ENCODE measurements around the gene LUC7L.
A peak's percentile ranks its signal among the peaks of the same experiment; 100 is the strongest.
"Not testable (repeated sequence)": the region's sequence is repeated elsewhere in the genome, so short reads cannot be mapped to it uniquely, and the experiment has no call there.

Gene LUC7L, protein sequence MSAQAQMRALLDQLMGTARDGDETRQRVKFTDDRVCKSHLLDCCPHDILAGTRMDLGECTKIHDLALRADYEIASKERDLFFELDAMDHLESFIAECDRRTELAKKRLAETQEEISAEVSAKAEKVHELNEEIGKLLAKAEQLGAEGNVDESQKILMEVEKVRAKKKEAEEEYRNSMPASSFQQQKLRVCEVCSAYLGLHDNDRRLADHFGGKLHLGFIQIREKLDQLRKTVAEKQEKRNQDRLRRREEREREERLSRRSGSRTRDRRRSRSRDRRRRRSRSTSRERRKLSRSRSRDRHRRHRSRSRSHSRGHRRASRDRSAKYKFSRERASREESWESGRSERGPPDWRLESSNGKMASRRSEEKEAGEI

DNA sequence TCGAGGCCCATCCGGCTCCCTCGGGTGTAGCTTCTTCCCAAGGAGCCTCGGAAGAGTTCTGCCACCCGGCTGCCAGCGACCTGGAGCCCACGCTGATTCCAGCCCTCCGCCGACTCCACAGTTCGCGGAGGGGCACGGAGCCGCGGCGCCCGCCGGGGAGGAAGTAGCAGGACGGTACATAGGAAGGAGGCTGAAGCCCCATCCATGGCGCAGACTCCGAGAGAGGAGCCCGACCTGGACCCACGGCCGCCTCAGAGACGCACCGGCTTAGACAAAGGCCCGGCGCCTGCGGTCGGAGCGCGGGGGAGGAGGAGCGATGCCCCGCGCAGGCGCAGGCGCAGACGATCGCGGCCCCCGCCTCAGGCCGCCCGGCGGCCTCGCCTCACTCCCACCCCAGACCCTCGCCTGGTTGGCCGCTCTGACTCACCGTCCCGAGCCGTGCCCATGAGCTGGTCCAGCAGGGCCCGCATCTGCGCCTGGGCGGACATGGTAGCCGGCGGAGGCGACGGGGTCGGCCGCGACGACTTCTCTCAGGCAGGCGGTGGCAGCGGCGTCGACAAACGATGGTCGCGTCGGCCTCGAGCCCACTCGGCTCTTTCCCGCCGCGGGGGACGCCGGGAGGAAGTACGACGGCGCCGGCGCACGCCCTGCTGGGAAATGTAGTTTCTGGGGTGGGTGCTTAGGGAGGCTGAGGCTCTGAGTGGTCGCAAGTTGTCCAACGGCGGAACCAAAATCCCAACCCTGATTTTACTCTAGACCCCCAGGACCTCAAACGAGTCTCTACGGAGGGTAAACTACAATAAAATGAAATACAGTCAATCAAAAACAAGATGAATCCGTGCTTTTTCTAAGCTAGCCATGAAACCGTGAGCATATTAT is at the start of gene LUC7L:
LUC7L (minus strand) TSS at position 598 of the 879 bp plus-strand sequence; CDS start at position 488, 110 bp downstream.
- peak; percentile 74 for DNase-seq (ENCODE audit: low read depth)

GRCh38 chr16:278863-279366 is 49.7 kb upstream of the LUC7L start:
- no peak for DNase-seq (ENCODE audit: low read depth)

GRCh38 chr16:276426-277077 is 47.3 kb upstream of the LUC7L start:
- no peak for DNase-seq (ENCODE audit: low read depth)

DNA sequence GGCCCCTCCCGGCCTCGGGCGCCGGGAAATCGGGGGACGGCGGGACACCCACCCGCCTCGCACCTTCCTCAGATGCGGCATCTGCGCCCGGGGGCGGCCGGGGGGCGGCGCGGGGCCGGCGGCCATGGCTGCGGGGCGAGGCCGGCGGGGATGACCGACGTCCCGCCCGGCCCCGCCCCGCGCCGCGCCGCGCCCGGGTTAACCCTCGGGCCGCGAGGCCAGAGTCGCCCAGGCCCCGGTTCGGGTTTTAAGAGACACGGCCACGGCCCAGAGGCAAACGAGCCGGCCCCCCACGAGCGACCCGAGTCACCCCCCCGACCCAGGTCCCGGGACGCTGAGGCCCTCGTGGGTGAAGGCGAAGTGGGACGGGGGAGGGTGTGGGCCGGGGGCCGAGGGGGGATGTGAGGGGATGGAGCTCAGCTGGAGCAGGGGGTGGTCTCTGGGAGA is 46.6 kb upstream of the LUC7L start, which contains the start of gene RGS11:
RGS11 (minus strand) TSS at position 159 of the 447 bp plus-strand sequence; CDS start at position 126, 33 bp downstream.
- no peak for DNase-seq (ENCODE audit: low read depth)

- DNase-seq (ENCODE audit: low read depth) = no peak
Observed at GRCh38 chr16:275041-275641, 45.9 kb upstream of the LUC7L start.

GRCh38 chr16:273547-274421 is 44.5 kb upstream of the LUC7L start:
- DNase-seq (ENCODE audit: low read depth) = no peak

DNA sequence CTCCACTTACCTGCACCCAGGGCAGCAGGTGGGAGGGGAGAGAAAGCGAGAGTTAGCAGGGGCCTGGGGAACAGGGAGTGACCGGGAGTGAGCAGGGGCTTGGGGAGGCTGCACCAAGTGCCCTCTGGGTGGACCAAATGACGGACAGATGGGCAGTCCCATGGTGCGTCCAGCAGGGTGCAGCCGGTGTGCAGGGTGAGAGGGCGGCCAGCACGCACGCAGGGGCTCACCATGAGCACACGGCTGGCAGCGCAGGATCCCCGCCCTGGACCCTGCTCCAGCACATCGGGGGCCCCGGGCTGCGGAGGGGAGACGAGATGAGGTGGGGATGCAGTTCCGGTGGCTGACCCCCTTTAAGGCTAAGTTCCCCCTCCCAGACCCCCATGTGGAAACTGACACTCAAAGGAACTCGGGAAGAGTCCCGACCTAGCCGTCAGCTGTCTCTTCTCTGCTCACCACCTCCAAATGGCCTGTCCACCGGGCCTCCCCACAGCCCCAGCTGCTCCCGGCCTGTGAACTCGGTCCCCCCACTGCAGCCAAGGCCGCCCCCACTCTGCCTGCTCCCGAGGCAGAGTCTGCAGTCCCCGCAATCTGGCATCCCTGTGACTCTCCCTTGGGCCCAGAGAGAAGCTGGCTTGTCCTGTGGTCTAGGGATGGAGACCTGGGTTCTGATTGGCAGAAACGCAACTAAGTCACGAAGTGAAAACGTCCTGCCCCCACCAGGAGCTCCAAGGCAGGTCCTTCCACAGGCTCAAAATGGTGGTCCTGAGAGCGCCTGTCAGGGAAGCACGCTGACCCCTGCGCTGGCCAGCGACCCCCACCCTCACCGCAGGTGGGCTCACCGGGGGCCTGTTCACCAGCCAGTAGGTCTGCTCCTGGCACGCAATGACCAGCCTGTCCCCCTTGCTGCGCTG is 43.6 kb upstream of the LUC7L start:
- DNase-seq (ENCODE audit: low read depth) = no peak

DNA sequence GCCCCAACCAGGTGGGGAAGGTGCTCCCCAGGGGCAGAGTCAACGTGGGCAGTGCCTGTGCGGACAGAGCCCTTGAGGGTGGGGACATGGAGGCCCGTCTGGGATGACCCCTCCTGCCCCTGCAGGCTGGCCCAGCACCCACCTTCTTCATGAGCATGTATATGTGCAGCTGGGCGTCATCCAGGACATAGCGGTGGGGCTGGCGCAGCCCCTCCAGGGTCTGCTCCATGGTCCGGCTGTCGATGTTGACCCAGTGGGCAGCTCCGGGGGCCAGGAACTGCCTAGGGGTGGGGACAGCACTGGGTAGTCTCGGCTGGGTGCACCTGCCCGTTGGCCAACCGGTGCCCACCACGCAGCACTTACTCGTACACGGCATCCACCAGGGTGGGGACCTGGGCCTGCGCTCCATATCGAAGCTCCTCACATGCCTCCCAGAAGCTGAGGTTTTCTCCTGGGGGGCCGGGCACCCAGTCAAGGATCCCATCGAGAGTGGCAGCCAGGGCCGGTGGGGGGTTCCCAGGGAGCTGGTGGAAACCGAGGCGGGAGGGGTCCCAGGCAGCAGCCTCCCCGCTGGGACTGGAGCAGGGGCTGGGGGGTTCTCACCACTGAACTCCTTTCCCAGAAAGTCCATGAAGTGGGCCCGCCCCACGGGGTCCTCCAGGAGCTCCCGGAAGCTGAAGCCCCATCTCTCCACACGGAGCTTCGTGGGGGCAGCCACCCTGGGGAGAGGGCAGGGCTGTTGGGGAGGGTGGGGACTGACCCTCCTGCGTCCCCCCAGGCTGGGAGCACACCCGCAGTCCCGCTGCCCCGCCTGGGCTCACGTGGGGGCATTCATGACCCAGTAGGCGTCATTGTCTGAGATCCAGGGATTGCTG is 41.4 kb upstream of the LUC7L start:
- DNase-seq (ENCODE audit: low read depth) = no peak

DNA sequence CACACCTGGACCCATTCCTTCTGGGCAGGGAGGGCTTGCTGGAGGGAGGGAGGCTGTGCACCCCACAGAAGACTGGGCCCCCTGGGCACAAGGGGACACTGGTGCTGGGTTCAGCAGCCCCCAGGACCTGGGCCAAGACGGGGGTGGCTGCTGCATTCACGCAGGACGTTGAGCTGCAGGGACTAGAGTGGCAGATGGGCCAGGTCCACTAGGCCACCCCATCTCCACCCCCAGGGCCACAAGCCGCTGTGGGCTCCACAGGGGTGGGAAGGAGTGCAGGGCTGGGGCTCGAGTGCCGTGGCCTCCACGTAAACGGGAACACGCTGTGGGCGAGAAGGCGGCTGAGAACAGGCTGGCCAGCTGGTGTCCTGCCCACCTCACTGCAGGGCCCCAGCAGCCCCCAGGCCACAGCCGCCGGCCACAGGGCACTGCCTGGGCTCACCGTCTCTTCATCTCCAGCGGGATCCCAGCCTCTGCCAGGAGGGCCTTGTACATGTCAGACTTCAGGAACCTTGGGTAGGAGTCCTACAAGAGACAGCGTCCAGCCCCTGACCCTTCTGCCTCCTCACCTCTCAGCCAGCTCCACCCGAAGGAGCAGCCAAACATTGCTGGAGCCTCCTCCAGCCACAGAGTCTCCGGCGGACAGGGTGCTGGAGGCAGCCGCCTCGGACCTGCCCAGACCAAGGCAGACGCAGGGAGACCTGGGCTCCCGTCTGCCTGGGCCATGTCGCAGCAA is 40.0 kb upstream of the LUC7L start:
- DNase-seq (ENCODE audit: low read depth) = no peak

- DNase-seq (ENCODE audit: low read depth) = no peak
Observed at GRCh38 chr16:268141-269053, 39.1 kb upstream of the LUC7L start.

GRCh38 chr16:267562-267961 is 38.3 kb upstream of the LUC7L start:
- not testable (repeated sequence) for DNase-seq (ENCODE audit: low read depth)

DNA sequence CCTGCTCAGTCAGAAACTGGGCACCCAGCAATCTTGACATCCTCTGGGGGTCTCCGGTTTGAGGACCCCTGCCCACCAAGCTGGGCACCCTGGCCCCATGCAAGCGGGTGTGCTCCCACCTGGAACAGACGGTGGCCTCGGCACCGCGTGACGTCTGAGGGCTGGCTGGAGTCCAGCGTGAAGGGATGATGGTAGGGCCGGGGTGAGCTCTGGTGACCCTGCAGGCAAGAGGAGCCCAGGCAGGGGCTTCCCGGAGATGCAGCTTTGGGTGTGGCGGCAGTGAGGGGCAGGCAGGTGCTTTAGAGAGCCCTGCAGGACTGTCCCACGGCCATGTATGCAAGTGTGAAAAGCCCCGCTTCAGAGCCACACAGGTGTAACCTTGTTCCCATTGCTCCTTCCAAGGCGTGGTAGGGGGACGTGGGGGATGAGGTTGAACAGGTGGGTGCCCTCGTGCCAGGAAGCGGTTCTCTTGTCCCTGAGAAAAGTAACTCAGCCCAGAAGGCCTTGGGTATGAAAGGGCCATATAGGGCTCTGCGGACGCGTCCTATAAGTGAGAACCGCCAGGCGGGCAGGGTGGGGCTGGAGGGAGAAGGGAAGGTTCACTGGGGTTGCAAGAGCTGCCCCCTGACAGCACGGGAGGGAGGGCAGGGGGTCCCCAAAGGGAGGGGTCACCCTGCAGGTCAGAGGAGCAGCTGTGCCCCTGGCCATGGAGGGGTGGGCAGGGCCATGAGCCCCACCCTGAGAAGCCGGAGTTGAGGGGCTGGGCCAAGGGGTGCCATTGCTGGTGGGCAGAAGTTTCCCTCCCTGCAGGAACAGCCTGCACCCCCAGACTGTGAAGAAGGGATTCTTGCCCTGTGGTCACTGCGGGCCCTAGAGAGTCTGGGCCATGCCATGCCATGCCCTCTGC is 37.3 kb upstream of the LUC7L start:
- DNase-seq (ENCODE audit: low read depth) = no peak

GRCh38 chr16:265711-266110 is 36.5 kb upstream of the LUC7L start:
- DNase-seq (ENCODE audit: low read depth) = no peak

- no peak for DNase-seq (ENCODE audit: low read depth)
Observed at GRCh38 chr16:265002-265529, 35.8 kb upstream of the LUC7L start.

GRCh38 chr16:264440-264951 is 35.2 kb upstream of the LUC7L start:
- no peak for DNase-seq (ENCODE audit: low read depth)
